Dendritic cell treated with granulocyte-macrophage colony-stimulating factor and Interleukin-4, amounts not matched to agents 40 ng/mL and 50 ng/mL, for 4 days (primary cell): ENCODE results near the gene NOC2L.

ENCODE experiments used
- H3K27ac Mint-ChIP-seq: one replicate; pipeline ENCODE4 v1.8.0; 2022; ENCODE audit warnings: mild to moderate bottlenecking, mixed read lengths
- H3K27me3 Mint-ChIP-seq: one replicate; pipeline ENCODE4 v1.8.0; 2022; ENCODE audit warnings: mild to moderate bottlenecking, mixed read lengths
- H3K36me3 Mint-ChIP-seq: one replicate; pipeline ENCODE4 v1.8.0; 2022; ENCODE audit warnings: low read depth, mixed read lengths
- H3K4me1 Mint-ChIP-seq: one replicate; pipeline ENCODE4 v1.8.0; 2022; ENCODE audit warnings: low read depth, mixed read lengths
- H3K4me3 Mint-ChIP-seq: one replicate; pipeline ENCODE4 v1.8.0; 2022; ENCODE audit warnings: mild to moderate bottlenecking, moderate library complexity, mixed read lengths
- H3K9me3 Mint-ChIP-seq: one replicate; pipeline ENCODE4 v1.8.0; 2022; ENCODE audit warnings: mixed read lengths
- intact Hi-C: fragments of 100-400 bp; cut with micrococcal nuclease; formaldehyde crosslinking; loops from one replicate; pipeline ENCODE4 v1.15.0; 2022

Gene NOC2L

GRCh38 chr1:913491-914130 is 45.4 kb downstream of the NOC2L start:
- Mint-ChIP-seq H3K4me3 (no peak overlapping the region), H3K27ac (no peak overlapping the region), H3K27me3 (peaks cover 81% of the 10 kb centered on the region), H3K9me3 (no peaks in the 10 kb centered on the region), H3K4me1 (peaks cover 9% of the 10 kb centered on the region), H3K36me3 (no peaks in the 10 kb centered on the region)
- intact Hi-C loops: no loop called here

- H3K27me3 Mint-ChIP-seq: peaks cover 78% of the 10 kb centered on the region
- H3K4me3 Mint-ChIP-seq: no peak overlapping the region
- no peak overlapping the region for H3K27ac Mint-ChIP-seq
- H3K36me3 Mint-ChIP-seq: no peaks in the 10 kb centered on the region
- no peaks in the 10 kb centered on the region for H3K9me3 Mint-ChIP-seq
- peaks cover 16% of the 10 kb centered on the region for H3K4me1 Mint-ChIP-seq
- intact Hi-C loops: no loop called here
Observed at GRCh38 chr1:912740-913301, 46.2 kb downstream of the NOC2L start.

GRCh38 chr1:911875-912739 is 46.9 kb downstream of the NOC2L start:
- H3K27ac Mint-ChIP-seq: no peak overlapping the region
- intact Hi-C loops: no loop called here
- H3K4me1 Mint-ChIP-seq: peaks cover 23% of the 10 kb centered on the region
- H3K4me3 Mint-ChIP-seq: no peak overlapping the region
- H3K27me3 Mint-ChIP-seq: peaks cover 71% of the 10 kb centered on the region
- H3K36me3 Mint-ChIP-seq: no peaks in the 10 kb centered on the region
- H3K9me3 Mint-ChIP-seq: no peaks in the 10 kb centered on the region

GRCh38 chr1:910881-911721 is 48.0 kb downstream of the NOC2L start:
- Mint-ChIP-seq H3K4me1 (peaks cover 33% of the 10 kb centered on the region), H3K4me3 (no peak overlapping the region), H3K9me3 (no peaks in the 10 kb centered on the region), H3K27ac (no peak overlapping the region), H3K27me3 (peaks cover 66% of the 10 kb centered on the region), H3K36me3 (no peaks in the 10 kb centered on the region)
- intact Hi-C loops: no loop called here

- intact Hi-C loops: no loop called here
- Mint-ChIP-seq H3K27me3 (peaks cover 65% of the 10 kb centered on the region), H3K27ac (no peak overlapping the region), H3K4me3 (no peak overlapping the region), H3K36me3 (no peaks in the 10 kb centered on the region), H3K9me3 (no peaks in the 10 kb centered on the region), H3K4me1 (peaks cover 40% of the 10 kb centered on the region)
Observed at GRCh38 chr1:910311-910880, 48.7 kb downstream of the NOC2L start.

GRCh38 chr1:909861-910310 is 49.2 kb downstream of the NOC2L start:
- Mint-ChIP-seq H3K4me3 (no peak overlapping the region), H3K27me3 (peaks cover 64% of the 10 kb centered on the region), H3K9me3 (no peaks in the 10 kb centered on the region), H3K36me3 (no peaks in the 10 kb centered on the region), H3K4me1 (peaks cover 45% of the 10 kb centered on the region), H3K27ac (no peak overlapping the region)
- intact Hi-C loops: loop anchor here (5.0 kb wide), 1 partner anchor 47 kb away; the partner anchor contains the start of gene NOC2L

GRCh38 chr1:908661-909060 is 50.4 kb downstream of the NOC2L start:
- H3K9me3 Mint-ChIP-seq: no peaks in the 10 kb centered on the region
- peak overlapping the region; percentile 74 for H3K27ac Mint-ChIP-seq
- peaks cover 61% of the 10 kb centered on the region for H3K27me3 Mint-ChIP-seq
- H3K36me3 Mint-ChIP-seq: no peaks in the 10 kb centered on the region
- peaks cover 52% of the 10 kb centered on the region for H3K4me1 Mint-ChIP-seq
- no peak overlapping the region for H3K4me3 Mint-ChIP-seq
- intact Hi-C loops: loop anchor here (5.0 kb wide), 1 partner anchor 49 kb away; the partner anchor contains the start of gene NOC2L

GRCh38 chr1:907611-908451 is 51.2 kb downstream of the NOC2L start:
- Mint-ChIP-seq H3K27me3 (peaks cover 60% of the 10 kb centered on the region), H3K9me3 (no peaks in the 10 kb centered on the region), H3K4me1 (peaks cover 50% of the 10 kb centered on the region), H3K36me3 (no peaks in the 10 kb centered on the region), H3K27ac (peak overlapping the region; percentile 74), H3K4me3 (no peak overlapping the region)
- intact Hi-C loops: loop anchor here (2.0 to 5.0 kb wide), 2 partner anchors 15 to 49 kb away; partner anchors contain the start of genes NOC2L and SAMD11

GRCh38 chr1:906600-907420 is 52.2 kb downstream of the NOC2L start:
- H3K27ac Mint-ChIP-seq: peak overlapping the region; percentile 75
- H3K4me1 Mint-ChIP-seq: peaks cover 43% of the 10 kb centered on the region
- no peaks in the 10 kb centered on the region for H3K9me3 Mint-ChIP-seq
- intact Hi-C loops: loop anchor here (2.0 to 5.0 kb wide), 2 partner anchors 16 to 50 kb away; partner anchors contain the start of genes NOC2L and SAMD11
- H3K36me3 Mint-ChIP-seq: no peaks in the 10 kb centered on the region
- H3K27me3 Mint-ChIP-seq: peaks cover 58% of the 10 kb centered on the region
- peak overlapping the region; percentile 55 for H3K4me3 Mint-ChIP-seq

- intact Hi-C loops: loop anchor here (2.0 to 5.0 kb wide), 2 partner anchors 17 to 51 kb away; partner anchors contain the start of genes NOC2L and SAMD11
- Mint-ChIP-seq H3K4me3 (peak overlapping the region; percentile 55), H3K27ac (peak overlapping the region; percentile 75), H3K27me3 (peaks cover 54% of the 10 kb centered on the region), H3K4me1 (peaks cover 43% of the 10 kb centered on the region), H3K9me3 (no peaks in the 10 kb centered on the region), H3K36me3 (no peaks in the 10 kb centered on the region)
Observed at GRCh38 chr1:905811-906599, 53.1 kb downstream of the NOC2L start.

GRCh38 chr1:905071-905749 is 53.8 kb downstream of the NOC2L start:
- peaks cover 43% of the 10 kb centered on the region for H3K4me1 Mint-ChIP-seq
- H3K4me3 Mint-ChIP-seq: peak overlapping the region; percentile 61
- H3K9me3 Mint-ChIP-seq: no peaks in the 10 kb centered on the region
- peaks cover 52% of the 10 kb centered on the region for H3K27me3 Mint-ChIP-seq
- H3K36me3 Mint-ChIP-seq: no peaks in the 10 kb centered on the region
- intact Hi-C loops: loop anchor here (5.0 kb wide), 1 partner anchor 52 kb away; the partner anchor contains the start of gene NOC2L
- H3K27ac Mint-ChIP-seq: peak overlapping the region; percentile 66
